ENCODE measurements around the gene SRRM2. TPM values are rescaled to one million over a fixed set of nuclear protein-coding genes. Genes with fewer than 3 reads are reported as not detected.

SRRM2 gene
- total and polyA plus RNA-seq, 2 donors = 42.4 to 690 TPM

DNA sequence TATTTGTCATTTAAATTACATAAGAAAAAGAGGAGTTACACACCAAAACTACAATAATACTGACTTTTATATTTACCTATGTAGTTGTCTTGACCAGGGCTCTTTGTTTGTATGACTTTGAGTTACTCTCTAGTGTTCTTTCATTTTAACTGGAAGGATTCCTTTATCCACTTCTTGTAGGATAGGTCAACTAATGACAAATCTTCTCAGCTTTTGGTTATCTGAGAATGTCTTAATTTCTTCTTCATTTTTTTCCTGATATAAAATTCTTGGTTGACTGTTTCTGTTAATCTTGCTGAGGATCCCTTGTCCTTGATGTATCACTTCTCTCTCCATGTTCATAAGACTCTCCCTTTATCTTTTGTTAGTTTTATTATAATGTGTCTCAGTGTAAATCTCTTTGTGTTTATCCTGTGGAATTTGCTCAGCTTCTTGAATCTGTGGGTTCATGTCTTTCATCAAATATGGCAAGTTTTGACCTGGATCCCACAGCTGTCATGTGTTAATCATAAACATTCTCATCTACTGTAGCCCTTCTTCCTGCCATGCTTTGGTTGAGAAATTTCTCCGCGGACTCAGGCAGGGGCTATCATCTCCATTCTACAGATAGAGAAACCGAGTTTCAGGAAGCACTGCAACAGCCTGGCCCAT lies 51.2 kb downstream of the SRRM2 start:
- Histone ChIP-seq H3K4me1 (ENCODE audit: control insufficient read depth in 2 of 2, insufficient read depth in 2 of 2, low read length in 2 of 2) (no peaks in the 10 kb centered on the region), H3K27ac (ENCODE audit: low read depth in 1 of 2, low read length in 1 of 2) (no peak overlapping the region), H3K4me3 (ENCODE audit: low read length in 2 of 2) (no peak overlapping the region), H3K27me3 (ENCODE audit: control insufficient read depth in 2 of 2, insufficient read depth in 1 of 2, low read length in 1 of 2) (peaks cover 0 to 2% of the 10 kb centered on the region in 2 donors), H3K9me3 (ENCODE audit: control insufficient read depth in 2 of 2, insufficient read depth in 1 of 2, low read length in 1 of 2) (peaks cover 0 to 20% of the 10 kb centered on the region in 2 donors), H3K36me3 (ENCODE audit: control insufficient read depth in 2 of 2, insufficient read depth in 2 of 2, low read length in 1 of 2) (no peaks in the 10 kb centered on the region)
- DNase-seq (ENCODE audit: low read depth in 6 of 9, low spot score in 9 of 9) = no peak
- 86% methylated on average over 3 of the region's 3 CpGs for WGBS

DNA sequence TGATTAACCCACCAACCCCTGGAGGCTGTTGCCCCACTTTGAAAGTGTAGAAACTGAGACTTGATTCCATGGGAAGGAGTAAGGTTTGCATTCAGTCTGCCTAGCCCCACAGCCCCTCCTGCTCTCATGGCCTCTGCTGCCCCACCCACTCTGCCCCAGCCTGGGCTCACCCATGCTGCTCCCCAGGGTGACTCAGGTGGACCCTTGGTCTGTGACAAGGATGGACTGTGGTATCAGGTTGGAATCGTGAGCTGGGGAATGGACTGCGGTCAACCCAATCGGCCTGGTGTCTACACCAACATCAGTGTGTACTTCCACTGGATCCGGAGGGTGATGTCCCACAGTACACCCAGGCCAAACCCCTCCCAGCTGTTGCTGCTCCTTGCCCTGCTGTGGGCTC lies 52.3 kb downstream of the SRRM2 start:
- Histone ChIP-seq H3K27ac (ENCODE audit: low read depth in 1 of 2, low read length in 1 of 2) (no peak overlapping the region), H3K36me3 (ENCODE audit: control insufficient read depth in 2 of 2, insufficient read depth in 2 of 2, low read length in 1 of 2) (no peaks in the 10 kb centered on the region), H3K9me3 (ENCODE audit: control insufficient read depth in 2 of 2, insufficient read depth in 1 of 2, low read length in 1 of 2) (peaks cover 0 to 20% of the 10 kb centered on the region in 2 donors), H3K4me1 (ENCODE audit: control insufficient read depth in 2 of 2, insufficient read depth in 2 of 2, low read length in 2 of 2) (no peaks in the 10 kb centered on the region), H3K27me3 (ENCODE audit: control insufficient read depth in 2 of 2, insufficient read depth in 1 of 2, low read length in 1 of 2) (no peaks in the 10 kb centered on the region), H3K4me3 (ENCODE audit: low read length in 2 of 2) (no peak overlapping the region)
- WGBS = 89% methylated on average over 4 of the region's 4 CpGs
- DNase-seq (ENCODE audit: low read depth in 6 of 9, low spot score in 9 of 9) = no peak

DNA sequence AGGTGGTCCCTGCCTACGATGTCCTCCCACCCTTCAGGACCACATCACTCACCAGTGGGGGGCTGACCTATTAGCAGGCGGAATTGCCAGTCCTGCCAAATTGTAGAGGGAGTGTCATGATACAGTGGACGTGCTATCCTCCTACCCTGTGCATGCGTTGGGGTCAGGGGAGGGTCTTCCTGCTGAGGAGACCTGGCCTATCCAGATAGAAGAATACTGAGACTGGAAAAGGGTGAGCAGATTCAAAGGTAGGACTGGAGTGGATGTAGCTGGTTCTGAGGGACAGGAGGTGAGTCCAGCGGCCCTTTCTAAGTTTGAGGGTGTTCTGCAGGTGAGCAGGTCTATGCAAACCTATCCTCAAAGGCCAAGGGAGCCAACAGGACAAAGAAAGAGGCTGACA lies 53.8 kb downstream of the SRRM2 start:
- Histone ChIP-seq H3K9me3 (ENCODE audit: control insufficient read depth in 2 of 2, insufficient read depth in 1 of 2, low read length in 1 of 2) (peaks cover 0 to 20% of the 10 kb centered on the region in 2 donors), H3K4me3 (ENCODE audit: low read length in 2 of 2) (no peak overlapping the region), H3K27me3 (ENCODE audit: control insufficient read depth in 2 of 2, insufficient read depth in 1 of 2, low read length in 1 of 2) (peaks cover 0 to 3% of the 10 kb centered on the region in 2 donors), H3K4me1 (ENCODE audit: control insufficient read depth in 2 of 2, insufficient read depth in 2 of 2, low read length in 2 of 2) (no peaks in the 10 kb centered on the region), H3K27ac (ENCODE audit: low read depth in 1 of 2, low read length in 1 of 2) (no peak overlapping the region), H3K36me3 (ENCODE audit: control insufficient read depth in 2 of 2, insufficient read depth in 2 of 2, low read length in 1 of 2) (no peaks in the 10 kb centered on the region)
- WGBS = 90% methylated on average over 5 of the region's 5 CpGs
- DNase-seq (ENCODE audit: low read depth in 6 of 9, low spot score in 9 of 9) = no peak

DNA sequence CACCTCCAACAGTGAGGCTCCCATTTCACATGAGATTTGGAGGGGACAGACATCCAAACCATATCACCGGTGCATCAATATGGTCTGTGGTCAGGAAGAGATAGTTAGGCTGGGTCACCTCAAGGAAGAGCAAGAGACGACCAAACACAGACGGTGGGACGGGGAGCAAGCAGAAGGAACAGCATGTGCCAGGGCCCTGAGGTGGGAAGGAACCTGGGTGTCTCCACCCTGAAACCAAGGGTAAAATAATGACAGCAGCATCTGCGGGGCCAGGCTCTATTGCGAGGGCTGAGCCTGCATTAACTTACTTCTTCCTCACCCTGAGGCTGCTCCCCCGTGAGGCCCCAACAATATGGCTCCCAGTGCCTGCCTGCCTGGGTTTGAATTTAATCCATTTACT lies 55.7 kb downstream of the SRRM2 start:
- Histone ChIP-seq H3K9me3 (ENCODE audit: control insufficient read depth in 2 of 2, insufficient read depth in 1 of 2, low read length in 1 of 2) (peaks cover 0 to 20% of the 10 kb centered on the region in 2 donors), H3K27me3 (ENCODE audit: control insufficient read depth in 2 of 2, insufficient read depth in 1 of 2, low read length in 1 of 2) (peaks cover 0 to 8% of the 10 kb centered on the region in 2 donors), H3K27ac (ENCODE audit: low read depth in 1 of 2, low read length in 1 of 2) (no peak overlapping the region), H3K36me3 (ENCODE audit: control insufficient read depth in 2 of 2, insufficient read depth in 2 of 2, low read length in 1 of 2) (no peaks in the 10 kb centered on the region), H3K4me1 (ENCODE audit: control insufficient read depth in 2 of 2, insufficient read depth in 2 of 2, low read length in 2 of 2) (no peaks in the 10 kb centered on the region), H3K4me3 (ENCODE audit: low read length in 2 of 2) (no peak overlapping the region)
- no peak for DNase-seq (ENCODE audit: low read depth in 6 of 9, low spot score in 9 of 9)
- 91% methylated on average over 7 of the region's 7 CpGs for WGBS

DNA sequence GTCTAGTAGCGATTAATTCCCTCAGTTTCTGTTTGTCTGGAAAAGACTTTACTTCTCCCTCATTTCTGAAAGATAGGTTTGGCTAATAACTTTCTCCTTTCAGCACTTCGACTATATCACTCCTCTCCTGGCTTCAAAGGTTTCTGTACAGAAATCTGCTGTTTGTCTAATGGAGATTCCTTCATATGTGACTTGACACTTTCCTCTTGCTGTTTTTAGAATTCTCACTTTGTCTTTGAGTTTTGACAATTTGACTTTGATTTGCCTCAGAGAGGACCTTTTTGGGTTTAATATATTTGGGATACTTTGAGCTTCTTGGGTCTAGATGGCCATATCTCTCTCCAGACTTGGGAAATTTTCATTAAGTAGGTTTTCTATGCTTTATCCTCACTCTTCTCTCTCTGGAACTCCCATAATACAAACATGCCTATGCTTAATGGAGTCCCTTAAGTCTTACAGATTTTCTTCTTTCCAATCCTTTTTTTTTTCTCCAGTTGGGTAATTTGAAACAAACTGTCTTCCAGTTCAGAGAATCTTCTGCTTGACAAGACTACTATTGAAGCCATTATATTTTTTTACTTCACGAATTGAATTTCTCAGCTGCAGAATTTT lies 56.8 kb downstream of the SRRM2 start:
- Histone ChIP-seq H3K4me3 (ENCODE audit: low read length in 2 of 2) (no peak overlapping the region), H3K9me3 (ENCODE audit: control insufficient read depth in 2 of 2, insufficient read depth in 1 of 2, low read length in 1 of 2) (peaks cover 0 to 16% of the 10 kb centered on the region in 2 donors), H3K4me1 (ENCODE audit: control insufficient read depth in 2 of 2, insufficient read depth in 2 of 2, low read length in 2 of 2) (no peaks in the 10 kb centered on the region), H3K27me3 (ENCODE audit: control insufficient read depth in 2 of 2, insufficient read depth in 1 of 2, low read length in 1 of 2) (peaks cover 0 to 8% of the 10 kb centered on the region in 2 donors), H3K36me3 (ENCODE audit: control insufficient read depth in 2 of 2, insufficient read depth in 2 of 2, low read length in 1 of 2) (no peaks in the 10 kb centered on the region), H3K27ac (ENCODE audit: low read depth in 1 of 2, low read length in 1 of 2) (no peak overlapping the region)
- no peak for DNase-seq (ENCODE audit: low read depth in 6 of 9, low spot score in 9 of 9)
- 86% methylated on average over 3 of the region's 3 CpGs for WGBS

DNA sequence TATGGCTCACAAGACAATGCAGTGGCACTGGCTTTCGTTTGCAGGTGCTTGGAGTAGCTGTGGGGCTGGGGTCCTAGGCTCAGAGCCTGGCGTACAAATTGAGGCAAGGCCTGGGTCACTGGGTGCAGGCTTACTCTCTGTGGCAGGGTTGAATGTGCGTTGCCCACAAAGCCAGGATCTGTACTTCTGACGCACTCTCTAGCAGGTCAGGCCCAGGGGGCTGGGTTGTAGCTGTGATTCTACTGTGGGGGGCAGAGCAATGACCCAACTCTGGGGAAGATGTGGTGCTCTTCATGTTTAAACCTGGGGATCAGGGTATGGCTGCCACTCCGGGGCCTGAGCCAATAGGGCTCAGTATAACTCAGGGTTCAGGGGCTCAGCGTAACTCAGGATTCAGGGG lies 58.2 kb downstream of the SRRM2 start:
- WGBS = 87% methylated on average over 6 of the region's 6 CpGs
- H3K4me3 ChIP-seq (ENCODE audit: low read length in 2 of 2) = no peak overlapping the region
- no peaks in the 10 kb centered on the region for H3K36me3 ChIP-seq (ENCODE audit: control insufficient read depth in 2 of 2, insufficient read depth in 2 of 2, low read length in 1 of 2)
- no peaks in the 10 kb centered on the region for H3K4me1 ChIP-seq (ENCODE audit: control insufficient read depth in 2 of 2, insufficient read depth in 2 of 2, low read length in 2 of 2)
- no peak for DNase-seq (ENCODE audit: low read depth in 6 of 9, low spot score in 9 of 9)
- peaks cover 0 to 10% of the 10 kb centered on the region in 2 donors for H3K27me3 ChIP-seq (ENCODE audit: control insufficient read depth in 2 of 2, insufficient read depth in 1 of 2, low read length in 1 of 2)
- H3K27ac ChIP-seq (ENCODE audit: low read depth in 1 of 2, low read length in 1 of 2) = no peak overlapping the region
- peaks cover 0 to 5% of the 10 kb centered on the region in 2 donors for H3K9me3 ChIP-seq (ENCODE audit: control insufficient read depth in 2 of 2, insufficient read depth in 1 of 2, low read length in 1 of 2)

DNA sequence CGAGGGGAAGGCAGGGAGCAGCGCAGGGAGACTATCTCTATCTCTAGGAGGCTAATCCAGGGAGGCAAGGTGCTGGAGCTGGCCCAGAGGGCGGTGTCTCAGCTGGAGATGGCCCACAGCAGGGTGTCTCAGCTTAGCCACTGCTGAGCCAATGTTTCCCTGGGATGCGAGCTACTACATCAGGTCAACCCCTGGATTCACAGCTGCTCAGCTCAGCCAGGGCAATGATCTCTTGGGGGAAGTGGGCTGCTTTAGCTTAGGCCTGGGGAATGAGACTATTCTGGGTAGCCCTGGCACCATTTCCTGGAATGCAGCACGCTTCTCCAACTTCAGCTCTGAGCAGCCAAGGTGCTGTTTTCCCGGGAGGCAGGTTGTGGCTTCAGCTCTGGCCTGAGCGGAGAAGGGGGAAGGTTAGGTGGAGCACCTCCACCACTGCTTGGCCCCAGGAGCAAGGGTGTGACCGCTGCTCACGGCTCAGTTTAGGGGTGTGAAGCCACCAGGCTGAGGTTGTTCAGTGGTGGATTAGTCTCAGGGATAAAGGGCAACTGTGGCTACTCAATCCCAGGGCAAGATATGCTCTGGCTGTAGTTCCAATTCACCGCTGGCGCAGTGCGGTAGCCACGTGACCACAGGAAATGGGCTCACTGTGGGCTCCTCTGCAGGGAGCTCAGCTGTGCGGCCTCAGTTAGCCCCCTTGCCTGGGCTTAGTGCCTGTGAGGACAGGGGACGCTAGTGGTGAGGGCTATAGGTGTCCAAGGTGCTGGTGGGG lies 59.4 kb downstream of the SRRM2 start:
- H3K4me1 ChIP-seq (ENCODE audit: control insufficient read depth in 2 of 2, insufficient read depth in 2 of 2, low read length in 2 of 2) = no peaks in the 10 kb centered on the region
- WGBS = 87% methylated on average over 15 of the region's 15 CpGs
- H3K4me3 ChIP-seq (ENCODE audit: low read length in 2 of 2) = no peak overlapping the region
- no peak for DNase-seq (ENCODE audit: low read depth in 6 of 9, low spot score in 9 of 9)
- peaks cover 0 to 10% of the 10 kb centered on the region in 2 donors for H3K27me3 ChIP-seq (ENCODE audit: control insufficient read depth in 2 of 2, insufficient read depth in 1 of 2, low read length in 1 of 2)
- H3K36me3 ChIP-seq (ENCODE audit: control insufficient read depth in 2 of 2, insufficient read depth in 2 of 2, low read length in 1 of 2) = no peaks in the 10 kb centered on the region
- no peaks in the 10 kb centered on the region for H3K9me3 ChIP-seq (ENCODE audit: control insufficient read depth in 2 of 2, insufficient read depth in 1 of 2, low read length in 1 of 2)
- H3K27ac ChIP-seq (ENCODE audit: low read depth in 1 of 2, low read length in 1 of 2) = no peak overlapping the region

DNA sequence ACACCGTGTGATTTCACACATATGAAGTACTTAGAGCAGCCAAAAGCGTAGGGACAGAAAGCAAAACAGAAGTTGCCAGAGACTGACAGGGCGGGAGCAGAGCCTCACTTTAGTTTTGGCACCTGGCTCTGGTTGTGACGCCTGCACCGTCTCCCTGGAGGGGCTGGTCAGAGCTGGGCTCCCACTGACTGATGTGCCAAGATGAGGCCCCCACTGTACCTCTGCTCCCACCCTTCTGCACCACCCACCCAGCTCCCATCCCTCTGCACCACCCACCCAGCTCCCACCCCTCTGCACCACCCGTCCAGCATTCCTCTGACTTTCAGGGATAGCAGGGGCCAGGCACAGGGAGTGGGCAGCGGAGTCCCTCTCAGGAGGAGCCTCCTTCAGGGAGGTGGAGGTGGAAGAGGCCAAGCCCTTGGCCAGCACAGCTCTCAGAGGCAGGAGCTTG lies 61.4 kb downstream of the SRRM2 start:
- Histone ChIP-seq H3K27ac (ENCODE audit: low read depth in 1 of 2, low read length in 1 of 2) (no peak overlapping the region), H3K27me3 (ENCODE audit: control insufficient read depth in 2 of 2, insufficient read depth in 1 of 2, low read length in 1 of 2) (peaks cover 0 to 12% of the 10 kb centered on the region in 2 donors), H3K4me3 (ENCODE audit: low read length in 2 of 2) (no peak overlapping the region), H3K4me1 (ENCODE audit: control insufficient read depth in 2 of 2, insufficient read depth in 2 of 2, low read length in 2 of 2) (no peaks in the 10 kb centered on the region), H3K9me3 (ENCODE audit: control insufficient read depth in 2 of 2, insufficient read depth in 1 of 2, low read length in 1 of 2) (no peaks in the 10 kb centered on the region), H3K36me3 (ENCODE audit: control insufficient read depth in 2 of 2, insufficient read depth in 2 of 2, low read length in 1 of 2) (no peaks in the 10 kb centered on the region)
- DNase-seq (ENCODE audit: low read depth in 6 of 9, low spot score in 9 of 9) = no peak
- 87% methylated on average over 7 of the region's 7 CpGs for WGBS

Measured in thymus (tissue), 11 donors.